GM20431 (cell line): ENCODE measurements around the gene RPGRIP1.
"Not testable (repeated sequence)": the region's sequence is repeated elsewhere in the genome, so short reads cannot be mapped to it uniquely, and the experiment has no call there.

Experiments used
- in situ Hi-C: fragments of 300-500 bp; cut with MseI, MboI; formaldehyde crosslinking; loops from one replicate; pipeline ENCODE4 v1.15.0; 2020; ENCODE audit warnings: low sequenced_read_pairs; ENCODE audit not compliant: unreplicated experiment

Gene RPGRIP1

DNA sequence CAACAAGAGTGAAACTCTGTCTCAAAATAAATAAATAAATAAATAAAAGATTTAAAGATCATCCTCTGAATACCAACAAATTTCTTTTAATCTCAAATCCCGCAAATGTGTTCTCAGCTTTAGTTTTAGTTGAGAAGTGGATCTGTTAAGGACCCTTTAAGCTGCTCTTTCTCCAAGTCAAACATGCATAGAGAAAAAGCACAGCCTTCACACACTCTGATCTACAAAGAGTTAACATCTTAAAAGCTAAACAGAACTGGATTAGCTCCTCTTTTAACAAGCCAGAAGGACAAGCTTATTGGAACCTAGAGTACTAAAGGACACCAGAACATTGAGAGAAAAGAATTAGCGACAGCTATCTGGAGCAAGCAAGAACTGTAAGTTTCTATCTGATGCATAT lies at the start of gene RPGRIP1:
Gene RPGRIP1 (plus strand): TSS at position 301 of the 400 bp plus-strand sequence. CDS start 7,894 bp downstream, outside the sequence.
- in situ Hi-C loops: no loop called here

DNA sequence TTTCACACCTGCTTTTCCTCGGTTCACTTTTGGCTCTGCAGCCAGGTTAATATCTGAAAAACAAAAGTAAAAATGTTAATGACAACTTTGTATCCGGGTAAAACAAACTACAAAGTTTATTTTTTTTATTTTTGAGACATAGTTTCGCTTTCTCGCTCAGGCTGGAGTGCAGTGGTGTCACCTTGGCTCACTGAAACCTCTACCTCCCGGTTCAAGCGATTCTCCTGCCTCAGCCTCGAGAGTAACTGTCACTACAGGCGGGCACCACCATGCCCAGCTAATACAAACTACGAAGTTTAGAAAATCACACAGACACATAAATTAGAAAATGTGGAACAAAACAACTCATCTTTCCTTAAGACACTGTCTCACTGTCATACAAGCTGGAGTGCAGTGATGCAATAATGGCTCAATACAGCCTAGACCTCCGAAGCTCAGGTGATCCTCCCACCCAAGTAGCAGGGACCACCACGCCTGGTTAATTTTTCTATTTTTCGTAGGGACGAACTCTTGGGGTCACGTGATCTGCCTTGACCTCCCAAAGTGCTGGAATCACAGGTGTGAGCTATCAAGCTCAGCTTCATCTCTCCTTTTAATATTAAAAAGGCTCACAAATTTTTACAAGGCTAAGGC lies 48.7 kb upstream of the RPGRIP1 start:
- in situ Hi-C loops: no loop called here

DNA sequence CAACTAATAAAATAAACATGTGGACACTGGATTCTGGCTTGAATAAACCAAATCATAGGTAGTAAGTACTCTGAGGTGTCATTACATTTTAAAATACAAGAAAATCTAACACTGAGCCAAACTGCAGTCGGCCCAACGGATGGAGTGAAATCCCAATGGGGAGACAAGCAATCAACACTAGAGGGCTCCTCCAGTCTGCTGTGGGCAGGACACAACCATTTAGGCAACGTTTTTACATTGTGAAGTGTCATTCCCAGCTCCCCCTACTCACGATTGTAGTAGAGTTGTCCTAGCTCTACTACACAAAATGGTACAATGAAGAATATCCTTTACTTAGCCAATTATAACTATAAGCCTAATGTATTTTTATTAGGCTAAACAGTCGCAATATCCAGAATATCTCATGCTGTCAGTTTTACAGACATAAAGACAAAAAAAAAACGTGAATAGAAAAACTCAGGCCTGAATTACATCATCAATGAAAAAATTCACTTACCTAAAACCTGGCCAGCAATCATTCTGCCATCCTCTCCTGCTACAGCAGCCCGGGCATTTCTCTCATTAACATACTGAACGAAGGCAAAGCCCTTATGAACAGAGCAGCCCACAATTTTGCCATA lies 46.3 kb upstream of the RPGRIP1 start:
- in situ Hi-C loops: no loop called here

- in situ Hi-C loops: no loop called here
These were observed 45.8 kb upstream of the RPGRIP1 start for GRCh38 chr14:21234112-21234511.

DNA sequence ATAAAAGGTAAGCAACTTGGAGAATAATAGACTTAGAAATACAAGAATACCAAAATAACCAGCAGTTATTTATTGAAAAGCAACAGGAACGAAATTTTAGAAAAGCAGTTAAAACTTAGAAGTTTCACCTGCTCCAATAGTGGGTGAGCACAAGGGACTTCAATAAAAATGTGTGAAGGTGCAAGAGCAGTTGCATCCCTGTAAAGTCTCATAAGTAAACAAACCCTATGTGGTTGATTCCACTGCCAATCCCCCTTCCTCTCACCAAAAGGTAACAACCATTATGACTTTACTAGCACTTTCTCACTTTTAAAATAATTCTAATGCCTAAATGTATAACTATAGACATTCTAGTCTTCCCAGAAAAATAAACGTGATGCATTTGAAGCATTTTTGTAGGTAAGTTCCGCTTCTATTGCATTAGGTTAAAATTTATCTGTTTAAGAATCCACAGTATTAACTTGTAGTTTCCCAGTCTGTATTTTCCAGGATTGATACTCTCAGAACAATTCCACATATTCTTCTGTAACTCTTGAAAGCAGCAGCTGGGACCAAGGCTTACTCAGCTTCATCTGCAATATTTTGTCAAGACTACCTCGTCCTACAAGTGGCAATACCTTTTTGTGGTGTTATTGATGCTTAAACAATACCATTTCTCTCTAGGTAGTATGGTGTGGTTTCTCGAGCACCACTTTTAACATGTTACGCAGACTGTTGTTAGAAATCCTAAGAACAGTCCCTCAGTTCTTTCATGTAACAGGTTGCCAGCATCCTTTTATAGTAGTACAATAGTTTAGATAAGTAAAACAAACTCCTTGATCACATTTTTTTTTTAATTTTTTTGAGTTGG lies 42.7 kb upstream of the RPGRIP1 start:
- in situ Hi-C loops: no loop called here

- in situ Hi-C loops: no loop called here
These were observed 40.9 kb upstream of the RPGRIP1 start for GRCh38 chr14:21238823-21239518.

- in situ Hi-C loops: no loop called here
These were observed 39.5 kb upstream of the RPGRIP1 start for GRCh38 chr14:21240417-21240816.

DNA sequence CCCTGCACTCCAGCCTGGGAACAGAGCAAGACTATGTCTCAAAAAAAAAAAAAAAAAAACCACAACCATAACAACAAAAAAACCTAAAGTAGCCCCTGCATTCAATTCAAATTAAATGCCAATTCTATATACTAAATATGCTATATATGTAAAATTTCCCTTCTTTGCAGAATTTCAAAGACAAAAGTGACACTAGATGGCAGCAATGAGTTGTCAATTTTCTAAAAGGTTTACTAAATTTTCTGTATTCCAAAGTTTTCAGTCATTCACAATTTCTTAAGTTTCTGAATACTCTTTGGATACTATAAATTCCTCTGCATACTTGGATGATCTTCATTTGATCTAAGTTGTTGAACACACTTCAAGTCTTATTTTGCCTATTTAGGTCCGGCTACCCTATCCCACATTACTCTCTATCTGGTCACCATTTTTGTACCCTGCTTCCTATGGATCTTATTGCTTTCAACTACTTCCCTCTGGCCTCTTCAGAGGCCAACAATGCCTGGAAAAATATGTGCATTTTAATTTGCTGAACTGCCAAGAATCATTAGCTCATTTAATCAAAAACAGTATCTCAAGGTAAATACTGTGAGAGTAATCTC lies 38.6 kb upstream of the RPGRIP1 start:
- in situ Hi-C loops: no loop called here

GRCh38 chr14:21244544-21244943 lies 35.3 kb upstream of the RPGRIP1 start:
- in situ Hi-C loops: no loop called here

DNA sequence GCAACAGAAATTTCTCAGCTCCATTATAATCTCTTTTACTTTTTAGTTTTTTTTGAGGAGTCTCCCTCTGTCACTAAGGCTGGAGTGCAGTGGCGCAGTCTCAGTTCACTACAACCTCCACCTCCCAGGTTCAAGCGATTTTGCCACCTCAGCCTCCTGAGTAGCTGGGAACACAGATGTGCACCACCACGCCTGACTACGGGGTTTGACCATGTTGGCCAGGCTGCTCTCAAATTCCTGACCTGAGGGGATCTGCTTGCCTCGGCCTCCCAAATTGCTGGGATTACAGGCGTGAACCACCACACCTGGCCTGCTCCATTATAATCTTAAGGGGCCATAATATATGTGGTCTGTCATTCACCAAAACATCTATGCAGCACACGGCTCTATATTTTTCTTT lies 34.1 kb upstream of the RPGRIP1 start:
- in situ Hi-C loops: no loop called here

DNA sequence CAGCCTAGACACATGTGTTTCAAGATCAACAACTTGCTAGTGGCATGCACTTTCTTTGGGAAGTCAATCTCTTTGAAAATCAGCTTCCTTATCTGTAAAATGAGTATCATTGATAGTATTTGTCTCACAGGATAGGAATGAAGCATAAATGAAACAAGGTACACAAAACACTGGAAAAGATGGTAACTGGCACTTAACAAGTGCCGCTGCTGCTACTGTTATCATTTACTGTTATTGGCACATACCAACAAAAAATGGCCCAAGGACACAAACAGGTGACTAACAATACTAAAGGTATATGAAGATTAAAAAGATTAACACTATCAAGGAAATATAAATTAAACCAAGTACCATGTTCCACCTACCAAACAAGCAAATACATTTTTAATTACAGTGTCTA lies 31.5 kb upstream of the RPGRIP1 start:
- in situ Hi-C loops: no loop called here

DNA sequence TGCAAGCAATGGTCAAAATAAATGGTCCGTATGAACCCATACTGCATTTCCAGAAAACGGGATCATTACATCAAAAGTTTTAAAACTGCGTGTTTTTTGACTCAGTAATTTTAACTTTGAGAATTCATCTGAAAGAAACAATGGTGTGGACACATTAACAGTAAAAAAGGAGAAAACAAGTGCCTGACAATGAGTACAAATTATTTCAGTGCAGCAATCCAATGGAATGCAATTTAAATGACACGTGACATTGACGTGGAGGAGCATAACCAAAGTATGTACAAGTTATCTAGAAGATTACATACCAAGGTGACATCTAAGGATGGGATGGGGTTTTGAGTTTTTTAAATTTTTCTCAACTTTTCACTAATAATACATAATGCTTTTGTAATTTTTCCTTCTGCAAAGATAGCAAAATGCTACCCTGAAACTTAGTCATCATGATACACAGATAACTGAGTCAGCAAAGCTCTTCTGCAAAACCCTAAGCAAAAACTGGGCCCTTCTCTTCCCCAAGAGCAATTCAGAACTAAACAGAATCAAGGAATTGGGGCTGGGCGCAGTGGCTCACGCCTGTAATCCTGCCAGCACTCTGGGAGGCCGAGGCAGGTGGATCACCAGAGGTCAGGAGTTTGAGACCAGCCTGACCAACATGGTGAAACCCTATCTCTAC lies 31.0 kb upstream of the RPGRIP1 start:
- in situ Hi-C loops: no loop called here

GRCh38 chr14:21251215-21251614 lies 28.7 kb upstream of the RPGRIP1 start:
- in situ Hi-C loops: no loop called here

DNA sequence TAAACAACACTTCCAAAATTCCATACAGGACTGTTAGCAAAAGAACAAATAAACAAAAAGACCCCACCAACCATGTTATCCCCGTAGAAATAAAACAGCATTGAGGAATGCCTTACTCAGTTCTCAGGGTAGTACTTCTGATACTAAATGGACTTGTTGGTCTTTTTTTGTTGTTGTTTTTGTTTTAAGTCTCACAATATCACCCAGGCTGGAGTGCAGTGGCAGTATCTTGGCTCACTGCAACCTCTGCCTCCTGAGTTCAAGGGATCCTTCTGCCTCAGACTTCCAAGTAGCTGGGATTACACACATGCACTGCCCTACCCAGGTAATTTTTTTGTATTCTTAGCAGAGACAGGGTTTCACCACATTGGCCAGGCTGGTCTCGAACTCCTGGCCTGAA lies 27.7 kb upstream of the RPGRIP1 start:
- in situ Hi-C loops: no loop called here

- in situ Hi-C loops: no loop called here
These were observed 24.3 kb upstream of the RPGRIP1 start for GRCh38 chr14:21255385-21256101.

DNA sequence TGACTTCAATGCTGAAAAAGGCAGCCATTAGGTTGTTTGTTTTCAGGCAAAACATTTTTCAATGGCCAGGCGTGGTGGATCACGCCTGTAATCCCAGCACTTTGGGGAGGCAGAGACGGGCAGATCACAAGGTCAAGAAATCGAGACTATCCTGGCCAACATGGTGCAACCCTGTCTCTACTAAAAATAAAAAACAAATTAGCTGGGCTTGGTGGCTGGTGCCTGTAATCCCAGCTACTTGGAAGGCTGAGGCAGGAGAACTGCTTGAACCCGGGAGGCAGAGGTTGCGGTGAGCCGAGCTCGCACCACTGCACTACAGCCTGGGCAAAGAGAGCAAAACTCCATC lies 23.8 kb upstream of the RPGRIP1 start:
- in situ Hi-C loops: not testable (repeated sequence)

DNA sequence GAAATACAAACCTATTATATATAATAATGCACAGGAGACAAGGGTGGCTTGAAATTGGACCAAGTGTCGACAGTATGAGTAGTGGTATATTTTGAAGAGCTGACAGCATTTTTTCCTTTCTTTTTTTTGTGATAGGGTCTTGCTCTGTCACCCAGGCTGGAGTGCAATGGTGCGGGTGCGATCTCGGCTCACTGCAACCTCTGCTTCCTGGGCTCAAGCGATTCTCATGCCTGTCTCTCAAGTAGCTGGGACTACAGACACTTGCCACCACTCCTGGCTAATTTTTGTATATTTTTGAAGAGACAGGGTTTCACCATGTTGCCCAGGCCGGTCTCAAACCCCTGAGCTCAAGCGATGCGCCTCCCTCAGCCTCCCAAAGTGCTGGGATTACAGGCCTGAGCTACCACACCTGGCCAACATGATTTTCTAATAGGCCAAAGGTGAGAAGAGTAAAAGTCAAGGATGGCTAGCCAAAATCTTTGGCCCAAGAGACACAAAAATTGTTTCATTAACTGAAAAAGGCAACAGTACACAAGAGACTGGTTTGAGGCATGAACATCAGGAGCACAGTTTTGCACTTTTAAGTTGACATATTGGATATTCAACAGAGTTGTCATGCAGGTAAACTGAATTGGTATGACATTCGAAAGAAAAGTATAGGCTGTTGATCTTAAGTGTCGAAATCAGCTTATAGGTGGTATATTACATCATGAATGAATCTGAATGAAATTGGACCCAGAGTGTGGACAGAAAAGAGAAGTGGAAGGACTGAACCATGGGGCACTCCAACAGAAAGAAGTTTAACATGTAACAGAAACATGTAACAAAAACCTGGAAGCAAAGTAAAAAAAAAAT lies 23.1 kb upstream of the RPGRIP1 start:
- in situ Hi-C loops: no loop called here

DNA sequence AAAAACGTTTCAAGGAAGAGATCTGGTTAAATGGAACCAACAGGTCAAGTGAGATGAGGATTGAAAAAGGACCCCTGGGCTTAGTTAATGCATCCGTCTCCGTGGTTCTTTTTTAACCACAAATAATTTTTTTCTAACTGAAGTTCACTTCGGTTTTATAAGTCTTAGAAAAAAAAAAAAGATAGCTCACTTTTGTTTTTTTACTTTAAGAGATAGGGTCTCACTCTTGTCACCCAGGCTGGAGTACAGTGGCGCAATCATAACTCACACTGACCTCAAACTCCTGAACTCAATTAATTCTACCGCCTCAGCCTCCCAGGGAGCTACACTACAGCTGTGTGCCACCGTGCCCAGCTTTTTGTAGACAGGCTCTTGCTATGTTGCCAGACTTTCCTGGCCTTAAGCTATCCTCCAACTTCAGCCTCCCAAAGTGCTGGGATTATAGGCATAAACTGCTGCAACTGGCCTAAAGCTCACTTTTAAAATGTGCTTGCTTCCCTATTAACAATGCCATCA lies 22.4 kb upstream of the RPGRIP1 start:
- in situ Hi-C loops: no loop called here
